ENCODE measurements around the gene EPHB2. TPM values are rescaled to one million over a fixed set of nuclear protein-coding genes. Genes with fewer than 3 reads are reported as not detected.
A peak's percentile ranks its signal among the peaks of the same experiment; 100 is the strongest.

The EPHB2 gene
- total RNA-seq, 2 donors from 2014 or later, result 34.0 to 50.7 TPM

GRCh38 chr1:22883406-22883805, 172.8 kb downstream of the EPHB2 start:
- no peaks in the 10 kb centered on the region for H3K36me3 ChIP-seq (ENCODE audit: control insufficient read depth, insufficient read depth, low read length)
- no peak overlapping the region for H3K27ac Mint-ChIP-seq
- WGBS, 2 experiments (ENCODE audit: insufficient coverage in 1 of 2, insufficient read length in 1 of 2), result 81 to 88% methylated on average over 9 to 11 of the region's 11 CpGs
- H3K27me3 Mint-ChIP-seq (ENCODE audit: insufficient read depth), result no peaks in the 10 kb centered on the region
- H3K4me1 Mint-ChIP-seq, result no peaks in the 10 kb centered on the region
- no peaks in the 10 kb centered on the region for H3K4me1 ChIP-seq (ENCODE audit: control insufficient read depth, insufficient read depth, low read length)
- TF ChIP-seq CTCF (conservative IDR thresholded peaks at IDR 0.05), result no peak
- H3K9ac ChIP-seq (ENCODE audit: extremely low read depth, low read length, poor library complexity, severe bottlenecking), result no peak overlapping the region
- peak; percentile 65 for DNase-seq
- H3K9me3 ChIP-seq (ENCODE audit: control insufficient read depth, low read length), result no peaks in the 10 kb centered on the region
- H3K9me3 Mint-ChIP-seq, result no peaks in the 10 kb centered on the region
- H3K4me3 Mint-ChIP-seq, result no peak overlapping the region
- peaks cover 6% of the 10 kb centered on the region for H3K36me3 Mint-ChIP-seq (ENCODE audit: low read depth)
- H3K27ac ChIP-seq (ENCODE audit: low read depth, low read length), result no peak overlapping the region
- H3K27me3 ChIP-seq (ENCODE audit: control insufficient read depth, insufficient read depth, low read length, poor library complexity, severe bottlenecking), result no peaks in the 10 kb centered on the region
- no peak overlapping the region for H3K4me3 ChIP-seq (ENCODE audit: low read length)

DNA sequence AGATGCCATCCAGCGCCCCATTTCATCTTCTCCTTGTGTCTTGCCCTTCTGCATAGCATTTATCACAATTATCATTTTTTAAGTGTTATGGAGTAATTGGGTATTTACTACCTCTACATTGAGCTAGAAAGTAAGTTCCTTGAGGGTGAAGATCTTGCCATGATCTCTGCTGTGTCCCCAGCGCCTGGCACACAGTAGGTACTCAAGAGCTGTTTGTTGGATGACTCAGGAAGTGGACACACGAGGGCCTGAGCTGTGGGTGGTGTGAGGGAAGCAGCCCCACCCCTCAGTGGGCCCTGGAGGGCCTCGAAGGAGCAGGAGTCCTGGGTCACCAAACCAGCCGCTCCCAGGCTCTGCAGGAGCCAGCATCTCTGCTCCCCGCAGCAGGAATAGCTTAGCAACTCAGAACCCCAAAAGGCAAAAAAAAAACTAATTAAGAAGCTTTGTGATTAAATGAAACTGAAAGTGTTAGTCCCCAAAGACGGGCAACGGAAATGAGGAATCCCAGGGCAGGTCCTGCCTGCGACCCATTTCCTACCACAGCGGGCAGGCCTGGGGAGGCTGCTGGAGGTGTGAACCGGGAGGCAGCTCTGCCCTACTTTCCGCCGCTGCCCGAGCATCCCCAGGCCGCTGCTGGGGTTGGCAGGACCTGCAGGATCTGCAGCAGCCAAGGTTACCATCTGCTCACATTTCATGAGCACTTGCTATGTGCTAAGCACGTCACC, 174.3 kb downstream of the EPHB2 start:
- WGBS, 2 experiments (ENCODE audit: insufficient coverage in 1 of 2, insufficient read length in 1 of 2), result 86 to 100% methylated on average over 10 to 16 of the region's 16 CpGs
- Mint-ChIP-seq H3K4me1 (no peaks in the 10 kb centered on the region), H3K9me3 (no peaks in the 10 kb centered on the region), H3K4me3 (no peak overlapping the region), H3K27ac (no peak overlapping the region), H3K27me3 (ENCODE audit: insufficient read depth) (no peaks in the 10 kb centered on the region), H3K36me3 (ENCODE audit: low read depth) (peaks cover 6% of the 10 kb centered on the region)
- no peaks in the 10 kb centered on the region for H3K27me3 ChIP-seq (ENCODE audit: control insufficient read depth, insufficient read depth, low read length, poor library complexity, severe bottlenecking)
- H3K36me3 ChIP-seq (ENCODE audit: control insufficient read depth, insufficient read depth, low read length), result no peaks in the 10 kb centered on the region
- H3K27ac ChIP-seq (ENCODE audit: low read depth, low read length), result no peak overlapping the region
- H3K9me3 ChIP-seq (ENCODE audit: control insufficient read depth, low read length), result no peaks in the 10 kb centered on the region
- TF ChIP-seq CTCF (conservative IDR thresholded peaks at IDR 0.05), result no peak
- DNase-seq, result no peak
- no peaks in the 10 kb centered on the region for H3K4me1 ChIP-seq (ENCODE audit: control insufficient read depth, insufficient read depth, low read length)
- H3K9ac ChIP-seq (ENCODE audit: extremely low read depth, low read length, poor library complexity, severe bottlenecking), result no peak overlapping the region
- no peak overlapping the region for H3K4me3 ChIP-seq (ENCODE audit: low read length)

DNA sequence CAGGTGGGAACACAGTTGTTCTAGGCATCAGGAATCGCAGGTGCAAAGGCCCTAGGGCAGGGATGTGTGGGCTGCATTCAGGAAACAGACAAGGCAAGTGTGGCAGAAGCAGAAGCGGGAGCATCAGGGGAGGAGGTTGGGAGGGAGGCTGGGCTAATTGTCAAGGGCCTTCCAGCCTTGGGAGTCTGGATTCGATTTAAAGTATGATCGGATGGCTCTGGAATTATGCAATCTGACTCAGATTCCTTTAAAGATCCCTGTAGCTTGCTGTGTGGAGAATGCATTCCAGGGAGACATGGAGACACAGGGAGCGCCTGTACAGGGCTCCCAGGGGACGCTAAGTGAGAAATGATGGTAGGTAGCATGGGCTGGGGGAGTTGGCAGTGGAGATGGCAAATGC, 175.6 kb downstream of the EPHB2 start:
- no peaks in the 10 kb centered on the region for H3K27me3 ChIP-seq (ENCODE audit: control insufficient read depth, insufficient read depth, low read length, poor library complexity, severe bottlenecking)
- no peaks in the 10 kb centered on the region for H3K36me3 ChIP-seq (ENCODE audit: control insufficient read depth, insufficient read depth, low read length)
- H3K4me3 Mint-ChIP-seq, result no peak overlapping the region
- H3K4me1 Mint-ChIP-seq, result no peaks in the 10 kb centered on the region
- no peak for TF ChIP-seq CTCF (conservative IDR thresholded peaks at IDR 0.05)
- no peak overlapping the region for H3K4me3 ChIP-seq (ENCODE audit: low read length)
- H3K9me3 Mint-ChIP-seq, result no peaks in the 10 kb centered on the region
- H3K4me1 ChIP-seq (ENCODE audit: control insufficient read depth, insufficient read depth, low read length), result no peaks in the 10 kb centered on the region
- no peak for DNase-seq
- H3K9me3 ChIP-seq (ENCODE audit: control insufficient read depth, low read length), result no peaks in the 10 kb centered on the region
- no peak overlapping the region for H3K27ac ChIP-seq (ENCODE audit: low read depth, low read length)
- WGBS, 2 experiments (ENCODE audit: insufficient coverage in 1 of 2, insufficient read length in 1 of 2), result 75 to 77% methylated on average over 4 to 6 of the region's 6 CpGs
- H3K27me3 Mint-ChIP-seq (ENCODE audit: insufficient read depth), result no peaks in the 10 kb centered on the region
- H3K36me3 Mint-ChIP-seq (ENCODE audit: low read depth), result peaks cover 6% of the 10 kb centered on the region
- H3K27ac Mint-ChIP-seq, result no peak overlapping the region
- no peak overlapping the region for H3K9ac ChIP-seq (ENCODE audit: extremely low read depth, low read length, poor library complexity, severe bottlenecking)
